GM19035 (cell line): ENCODE measurements around the gene KANK4.

Experiments
- ATAC-seq: cut with Tn5 transposase; IDR thresholded peaks from one replicate; pipeline ENCODE4 v1.9.1; 2021; ENCODE audit not compliant: unreplicated experiment

KANK4 gene

DNA sequence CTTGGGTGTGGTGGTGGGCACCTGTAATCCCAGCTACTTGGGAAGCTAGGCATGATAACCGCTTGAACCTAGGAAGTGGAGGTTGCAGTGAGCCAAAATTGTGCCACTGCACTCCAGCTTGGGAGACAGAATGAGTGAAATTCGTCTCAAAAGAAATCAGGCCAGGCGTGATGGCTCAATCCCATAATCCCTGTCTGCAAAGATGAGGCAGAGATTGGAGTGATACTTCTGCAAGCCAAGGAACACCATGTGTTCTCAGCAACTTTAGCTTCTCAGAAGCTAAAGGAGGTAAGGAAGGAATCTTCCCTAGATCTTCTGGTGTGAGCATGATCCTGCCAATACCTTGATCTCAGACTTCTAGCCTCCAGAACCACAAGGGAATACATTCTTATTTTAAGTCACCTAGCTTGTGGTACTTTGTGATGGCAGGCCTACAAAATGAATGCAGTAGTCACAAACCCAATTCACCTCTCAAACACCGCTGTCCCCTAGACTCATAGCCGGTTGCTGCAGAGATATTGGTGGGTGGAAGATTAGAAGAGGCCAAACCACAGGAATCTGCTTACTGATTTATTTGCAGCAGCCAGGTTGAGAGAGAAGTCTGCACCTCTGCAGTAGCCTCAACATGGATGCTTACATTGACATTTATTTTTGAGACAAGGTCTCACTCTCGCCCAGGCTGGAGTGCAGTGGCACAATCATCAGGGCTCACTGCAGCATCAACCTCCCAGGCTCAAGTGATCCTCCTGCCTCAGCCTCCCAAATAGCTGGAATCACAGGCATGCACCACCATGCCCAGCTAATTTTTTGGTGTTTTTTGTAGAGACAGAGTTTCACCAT lies 105.9 kb downstream of the KANK4 start:
- no peak for ATAC-seq

DNA sequence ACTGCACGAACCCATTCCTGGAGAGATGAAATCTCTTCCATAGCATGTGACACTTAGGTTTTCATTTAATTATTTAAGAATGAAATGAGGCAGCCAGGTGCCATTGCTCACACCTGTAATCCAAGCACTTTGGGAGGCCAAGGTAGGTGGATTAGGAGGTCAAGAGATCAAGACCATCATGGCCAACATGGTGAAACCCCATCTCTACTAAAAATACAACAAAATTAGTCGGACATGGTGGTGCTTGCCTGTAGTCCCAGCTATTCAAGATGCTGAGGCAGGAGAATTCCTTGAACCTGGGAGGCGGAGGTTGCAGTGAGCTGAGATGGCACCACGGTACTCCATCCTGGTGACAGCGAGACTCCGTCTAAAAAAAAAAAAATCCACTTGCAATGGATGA lies 106.8 kb downstream of the KANK4 start:
- no peak for ATAC-seq

DNA sequence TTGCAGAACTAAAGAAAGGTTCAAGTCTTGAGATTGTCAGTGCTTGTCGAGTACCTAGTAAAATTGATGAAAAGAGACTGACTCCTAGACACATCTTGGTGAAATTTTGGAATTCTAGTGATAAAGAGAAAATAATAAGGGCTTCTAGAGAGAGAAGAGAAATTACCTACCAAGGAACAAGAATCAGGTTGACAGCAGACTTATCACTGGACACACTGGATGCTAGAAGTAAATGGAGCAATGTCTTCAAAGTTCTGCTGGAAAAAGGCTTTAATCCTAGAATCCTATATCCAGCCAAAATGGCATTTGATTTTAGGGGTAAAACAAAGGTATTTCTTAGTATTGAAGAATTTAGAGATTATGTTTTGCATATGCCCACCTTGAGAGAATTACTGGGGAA lies 108.3 kb downstream of the KANK4 start:
- no peak for ATAC-seq

DNA sequence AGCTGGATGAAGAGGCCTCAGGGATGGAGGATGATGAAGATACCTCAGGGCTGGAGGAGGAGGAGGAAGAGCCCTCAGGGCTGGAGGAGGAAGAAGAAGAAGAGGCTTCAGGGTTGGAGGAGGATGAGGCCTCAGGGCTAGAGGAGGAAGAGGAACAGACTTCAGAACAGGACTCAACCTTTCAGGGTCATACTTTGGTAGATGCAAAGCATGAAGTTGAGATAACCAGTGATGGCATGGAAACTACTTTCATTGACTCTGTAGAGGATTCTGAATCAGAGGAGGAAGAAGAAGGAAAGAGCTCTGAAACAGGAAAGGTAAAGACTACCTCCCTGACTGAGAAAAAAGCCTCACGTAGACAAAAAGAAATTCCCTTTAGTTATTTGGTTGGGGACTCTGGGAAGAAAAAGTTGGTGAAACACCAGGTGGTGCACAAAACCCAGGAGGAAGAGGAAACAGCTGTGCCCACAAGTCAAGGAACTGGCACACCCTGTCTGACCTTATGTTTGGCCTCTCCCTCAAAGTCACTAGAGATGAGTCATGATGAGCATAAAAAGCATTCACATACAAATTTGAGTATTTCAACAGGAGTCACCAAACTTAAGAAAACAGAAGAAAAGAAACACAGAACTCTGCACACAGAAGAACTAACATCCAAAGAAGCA lies 109.2 kb downstream of the KANK4 start:
- ATAC-seq: no peak

DNA sequence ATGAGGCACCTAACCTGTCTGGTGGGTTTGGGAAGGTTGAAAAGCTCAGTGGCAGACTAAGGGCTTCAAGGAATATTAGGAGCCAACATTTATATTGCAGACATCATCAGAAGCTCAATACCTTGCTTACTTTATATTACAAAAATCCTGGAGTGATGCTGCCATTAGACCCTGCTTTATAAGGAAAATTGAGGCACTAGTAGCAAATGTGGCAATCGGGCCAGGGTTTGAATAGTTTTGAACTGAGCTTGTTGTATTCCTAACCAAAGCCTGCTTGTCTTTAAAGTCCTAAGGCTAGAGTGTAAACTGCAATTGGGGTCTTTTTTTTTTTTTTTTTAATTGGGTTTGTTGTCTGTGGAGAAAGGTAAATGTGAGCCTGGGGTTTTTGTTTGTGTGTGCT lies 110.3 kb downstream of the KANK4 start:
- ATAC-seq: no peak

DNA sequence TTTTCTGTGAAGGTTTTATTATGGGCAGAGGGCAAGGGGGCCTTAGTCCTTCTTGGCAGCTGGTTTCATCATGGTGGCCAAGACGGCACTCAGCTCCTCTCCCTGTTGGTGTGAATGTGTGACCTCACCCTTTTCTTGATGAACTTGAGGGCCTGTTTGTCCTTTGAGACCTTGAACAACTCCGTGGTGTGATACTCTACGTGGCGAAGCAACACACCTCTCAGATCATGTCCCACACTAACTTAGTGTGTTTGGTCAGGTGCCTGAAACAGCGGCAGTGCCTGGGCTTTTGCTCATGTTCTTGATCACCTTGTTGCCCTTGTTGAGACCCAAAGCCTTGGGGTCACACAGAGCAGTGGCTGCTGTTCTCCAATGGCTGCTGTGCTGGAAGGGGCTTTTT lies 111.1 kb downstream of the KANK4 start:
- no peak for ATAC-seq

DNA sequence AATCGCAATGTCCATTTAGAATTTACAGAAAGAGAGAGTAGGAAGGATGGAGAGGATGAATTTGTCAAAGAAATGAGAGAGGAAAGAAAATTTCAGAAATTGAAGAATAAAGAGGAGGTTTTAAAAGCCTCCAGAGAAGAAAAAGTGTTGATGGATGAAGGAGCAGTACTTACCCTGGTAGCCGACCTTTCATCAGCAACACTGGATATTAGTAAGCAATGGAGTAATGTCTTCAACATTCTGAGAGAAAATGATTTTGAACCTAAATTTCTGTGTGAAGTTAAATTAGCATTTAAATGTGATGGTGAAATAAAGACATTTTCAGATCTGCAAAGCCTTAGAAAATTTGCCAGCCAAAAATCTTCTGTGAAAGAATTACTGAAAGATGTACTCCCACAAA lies 112.0 kb downstream of the KANK4 start:
- no peak for ATAC-seq

DNA sequence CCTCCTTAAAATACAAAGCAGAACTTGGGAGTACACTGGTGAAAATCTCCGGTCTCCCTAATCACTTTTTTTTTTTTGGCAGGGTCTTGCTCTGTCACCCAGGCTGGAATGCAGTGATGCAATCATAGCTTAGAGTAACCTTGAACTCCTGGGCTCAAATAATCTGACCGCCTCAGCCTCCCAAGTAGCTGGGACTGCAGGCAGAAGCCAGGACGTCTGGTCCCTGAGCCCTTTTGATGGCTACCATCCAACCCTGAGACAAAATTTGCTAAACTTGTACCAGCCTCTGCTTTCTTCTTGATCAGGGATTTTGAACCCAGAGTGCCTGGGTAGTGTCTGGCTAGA lies 120.5 kb downstream of the KANK4 start:
- ATAC-seq: no peak

DNA sequence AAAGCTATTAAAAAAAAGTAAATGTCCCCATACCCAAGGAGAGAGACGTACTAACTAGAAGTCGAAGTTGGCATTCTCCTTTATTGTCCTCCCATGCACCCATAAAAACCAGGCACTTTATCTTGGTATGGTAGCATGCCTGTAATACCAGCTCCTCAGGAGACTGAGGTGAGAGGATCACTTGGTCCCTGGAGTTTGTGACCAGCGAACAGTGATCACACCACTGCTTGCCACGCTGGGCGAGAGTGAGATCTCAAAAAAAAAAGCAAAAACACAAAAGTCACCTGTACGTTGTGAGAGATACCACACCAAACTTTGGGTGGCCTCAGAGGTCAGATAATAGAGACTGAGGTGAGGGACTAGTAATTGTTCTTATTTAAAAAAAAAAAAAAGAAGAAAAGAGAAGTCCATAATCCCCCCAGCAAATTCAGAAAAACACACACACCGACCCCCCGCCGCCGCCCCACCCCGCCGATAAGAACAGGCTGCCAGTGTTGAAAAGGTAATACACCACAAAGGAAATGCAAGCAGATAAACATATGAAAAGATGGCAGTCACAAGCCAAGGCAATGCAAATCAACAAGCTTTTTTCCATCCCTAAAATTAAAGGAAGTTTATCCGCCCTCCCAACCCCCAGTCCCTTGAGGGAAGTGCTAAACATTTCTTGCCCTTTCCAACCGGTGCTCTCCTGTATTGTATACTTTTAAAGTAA lies 121.0 kb downstream of the KANK4 start:
- no peak for ATAC-seq

DNA sequence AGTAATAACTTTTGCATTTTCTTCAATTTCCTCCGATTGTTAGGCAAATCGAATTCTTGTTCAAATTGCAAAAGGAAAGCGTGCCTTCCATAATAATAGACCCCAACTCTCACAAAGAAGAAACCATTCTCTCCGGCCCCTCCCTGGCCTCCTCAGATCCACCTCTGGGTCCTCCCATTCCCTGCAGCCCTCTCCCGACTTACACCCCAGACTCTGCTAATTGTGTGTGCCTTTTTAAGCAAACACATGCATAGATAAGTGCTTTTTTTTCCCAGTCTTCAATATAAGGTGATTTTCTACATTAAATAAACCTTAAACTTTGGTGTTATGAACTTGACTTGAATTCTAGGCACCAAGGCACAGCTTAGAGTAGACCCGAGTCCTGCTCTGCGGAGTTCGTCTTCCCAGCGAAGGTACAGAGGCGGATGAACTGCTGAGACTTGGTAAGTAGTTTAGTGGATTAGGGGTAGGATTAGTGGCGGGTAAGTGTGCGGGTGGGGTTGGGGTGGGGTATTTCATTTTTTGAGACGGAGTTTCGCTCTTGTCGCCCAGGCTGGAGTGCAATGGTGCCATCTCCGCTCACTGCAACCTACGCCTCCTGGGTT lies 123.0 kb downstream of the KANK4 start:
- ATAC-seq: no peak

DNA sequence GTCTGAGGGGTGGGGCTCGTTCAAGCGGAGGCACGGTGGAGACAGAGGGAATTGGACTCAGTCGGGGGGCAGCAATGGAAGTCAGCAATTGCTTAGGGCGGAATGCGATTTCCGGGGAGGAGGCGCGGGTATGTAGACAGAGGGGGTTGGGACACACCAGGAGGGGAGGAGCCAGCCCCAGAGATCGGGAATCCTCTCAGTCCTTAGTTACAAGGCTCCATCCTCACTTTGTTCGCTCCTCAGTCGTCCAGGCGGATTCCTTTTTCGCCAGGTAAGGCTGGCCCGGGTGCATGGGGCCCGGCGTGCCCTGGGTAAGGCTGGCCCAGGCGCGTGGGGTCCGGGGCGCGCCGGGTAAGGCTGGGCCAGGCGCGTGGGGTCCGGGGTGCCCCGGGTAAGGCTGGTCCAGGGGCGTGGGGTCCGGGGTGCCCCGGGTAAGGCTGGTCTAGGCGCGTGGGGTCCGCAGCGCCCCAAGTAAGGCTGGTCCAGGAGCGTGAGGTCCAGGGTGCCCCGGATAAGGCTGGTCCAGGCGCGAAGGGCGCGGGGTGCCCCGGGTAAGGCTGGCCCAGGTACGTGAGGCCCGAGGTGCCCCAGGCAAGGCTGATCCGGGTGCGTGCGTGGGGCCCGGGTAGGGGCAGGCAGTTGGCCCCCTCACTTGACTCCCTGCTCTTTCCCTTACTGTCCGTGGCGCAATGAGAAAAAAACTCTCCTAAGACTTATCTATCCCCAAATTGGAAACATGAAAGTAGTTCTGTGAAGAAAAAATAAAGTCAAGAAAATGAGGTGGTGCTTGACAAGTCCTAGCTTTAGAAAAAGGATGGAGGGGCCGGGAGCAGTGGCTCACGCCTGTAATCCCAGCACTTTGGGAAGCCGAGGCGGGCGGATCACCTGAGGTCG lies 124.3 kb downstream of the KANK4 start, which contains the start of gene L1TD1:
Gene L1TD1 (plus strand): TSS at position 199 of the 894 bp plus-strand sequence. CDS start 11,780 bp downstream, outside the sequence.
- ATAC-seq: no peak

DNA sequence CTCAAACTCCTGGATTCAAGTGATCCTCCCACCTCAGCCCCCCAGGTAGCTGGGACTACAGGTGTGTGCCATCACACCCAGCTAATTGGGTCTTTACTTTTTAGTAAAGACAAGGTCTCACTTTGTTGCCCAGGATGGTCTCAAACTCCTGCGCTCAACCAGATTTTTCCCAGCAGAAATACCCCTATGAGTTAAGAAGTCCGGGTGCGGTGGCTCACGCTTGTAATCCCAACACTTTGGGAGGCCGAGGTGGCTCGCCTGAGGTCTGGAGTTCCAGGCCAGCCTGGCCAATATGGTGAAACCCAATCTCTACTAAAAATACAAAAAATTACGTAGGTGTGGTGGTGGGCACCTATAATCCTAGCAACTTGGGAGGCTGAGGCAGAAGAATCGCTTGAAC lies 131.1 kb downstream of the KANK4 start:
- ATAC-seq: no peak

DNA sequence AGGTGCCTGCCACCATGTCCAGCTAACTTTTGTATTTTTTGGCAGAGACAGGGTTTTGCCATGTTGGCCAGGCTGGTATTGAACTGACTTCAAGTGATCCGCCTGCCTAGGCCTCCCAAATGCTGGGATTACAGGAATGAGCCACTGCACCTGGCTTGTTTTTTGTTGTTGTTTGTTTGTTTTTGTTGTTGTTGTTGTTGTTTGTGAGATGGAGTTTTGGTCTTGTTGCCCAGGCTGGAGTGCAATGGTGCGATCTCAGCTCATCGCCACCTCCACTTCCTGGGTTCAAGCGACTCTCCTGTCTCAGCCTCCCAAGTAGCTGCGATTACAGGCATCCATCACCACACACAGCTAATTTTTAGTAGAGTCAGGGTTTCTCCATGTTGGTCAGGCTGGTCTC lies 131.7 kb downstream of the KANK4 start:
- ATAC-seq: no peak
